Measurements from ENCODE around the gene NDUFA3. TPM values are rescaled to one million over a fixed set of nuclear protein-coding genes. Genes with fewer than 3 reads are reported as not detected.
A peak's percentile ranks its signal among the peaks of the same experiment; 100 is the strongest.

Gene NDUFA3
- total and polyA plus RNA-seq, 5 donors from 2014 or later: 65.7 to 577 (median 424) TPM

- no peak overlapping the region for H3K4me3 ChIP-seq (ENCODE audit: low read depth, low read length)
- peaks cover 62% of the 10 kb centered on the region for H3K36me3 ChIP-seq (ENCODE audit: control insufficient read depth, insufficient read depth, low read length)
- H3K4me1 Mint-ChIP-seq: no peaks in the 10 kb centered on the region
- H3K9me3 Mint-ChIP-seq: no peaks in the 10 kb centered on the region
- ATAC-seq (ENCODE audit: low read depth in 2 of 2) (no peak), DNase-seq (no peak)
- H3K36me3 Mint-ChIP-seq: peaks cover 16% of the 10 kb centered on the region
- no peaks in the 10 kb centered on the region for H3K4me1 ChIP-seq (ENCODE audit: control insufficient read depth, insufficient read depth, low read length, poor library complexity, severe bottlenecking)
- H3K4me3 Mint-ChIP-seq: no peak overlapping the region
- no peak overlapping the region for H3K27ac Mint-ChIP-seq
- H3K9me3 ChIP-seq (ENCODE audit: control insufficient read depth in 2 of 2, low read length in 2 of 2): no peaks in the 10 kb centered on the region
- no peaks in the 10 kb centered on the region for H3K27me3 ChIP-seq (ENCODE audit: control insufficient read depth, insufficient read depth, low read length)
- no peak overlapping the region for H3K27ac ChIP-seq (ENCODE audit: insufficient read depth, low read length, poor library complexity, severe bottlenecking)
- H3K27me3 Mint-ChIP-seq: no peaks in the 10 kb centered on the region
These were observed 25.2 kb downstream of the NDUFA3 start for GRCh38 chr19:54127688-54128440.

GRCh38 chr19:54128441-54128725 lies 25.7 kb downstream of the NDUFA3 start:
- H3K4me1 Mint-ChIP-seq: no peaks in the 10 kb centered on the region
- H3K27ac Mint-ChIP-seq: peak overlapping the region in 1 of 3 donors; percentile 76
- H3K27me3 Mint-ChIP-seq: no peaks in the 10 kb centered on the region
- ATAC-seq (ENCODE audit: low read depth in 2 of 2) (no peak), DNase-seq (no peak)
- Histone ChIP-seq H3K4me3 (ENCODE audit: low read depth, low read length) (no peak overlapping the region), H3K27ac (ENCODE audit: insufficient read depth, low read length, poor library complexity, severe bottlenecking) (no peak overlapping the region), H3K36me3 (ENCODE audit: control insufficient read depth, insufficient read depth, low read length) (peaks cover 57% of the 10 kb centered on the region), H3K27me3 (ENCODE audit: control insufficient read depth, insufficient read depth, low read length) (no peaks in the 10 kb centered on the region), H3K9me3 (ENCODE audit: control insufficient read depth in 2 of 2, low read length in 2 of 2) (no peaks in the 10 kb centered on the region), H3K4me1 (ENCODE audit: control insufficient read depth, insufficient read depth, low read length, poor library complexity, severe bottlenecking) (no peaks in the 10 kb centered on the region)
- H3K36me3 Mint-ChIP-seq: peaks cover 13% of the 10 kb centered on the region
- no peak overlapping the region for H3K4me3 Mint-ChIP-seq
- no peaks in the 10 kb centered on the region for H3K9me3 Mint-ChIP-seq

- H3K36me3 Mint-ChIP-seq: peaks cover 12% of the 10 kb centered on the region
- no peaks in the 10 kb centered on the region for H3K4me1 Mint-ChIP-seq
- no peaks in the 10 kb centered on the region for H3K9me3 Mint-ChIP-seq
- peaks cover 51% of the 10 kb centered on the region for H3K36me3 ChIP-seq (ENCODE audit: control insufficient read depth, insufficient read depth, low read length)
- no peak overlapping the region for H3K27ac ChIP-seq (ENCODE audit: insufficient read depth, low read length, poor library complexity, severe bottlenecking)
- H3K4me3 Mint-ChIP-seq: no peak overlapping the region
- H3K27ac Mint-ChIP-seq: no peak overlapping the region
- no peaks in the 10 kb centered on the region for H3K27me3 Mint-ChIP-seq
- ATAC-seq (ENCODE audit: low read depth in 2 of 2) (no peak), DNase-seq (no peak)
- H3K4me1 ChIP-seq (ENCODE audit: control insufficient read depth, insufficient read depth, low read length, poor library complexity, severe bottlenecking): no peaks in the 10 kb centered on the region
- no peaks in the 10 kb centered on the region for H3K9me3 ChIP-seq (ENCODE audit: control insufficient read depth in 2 of 2, low read length in 2 of 2)
- no peak overlapping the region for H3K4me3 ChIP-seq (ENCODE audit: low read depth, low read length)
- no peaks in the 10 kb centered on the region for H3K27me3 ChIP-seq (ENCODE audit: control insufficient read depth, insufficient read depth, low read length)
These were observed 26.4 kb downstream of the NDUFA3 start for GRCh38 chr19:54128796-54129616.

- Mint-ChIP-seq H3K27ac (no peak overlapping the region), H3K9me3 (no peaks in the 10 kb centered on the region), H3K4me3 (no peak overlapping the region), H3K4me1 (peaks cover 0 to 5% (median 2%) of the 10 kb centered on the region in 4 donors), H3K36me3 (peaks cover 12% of the 10 kb centered on the region), H3K27me3 (no peaks in the 10 kb centered on the region)
- Histone ChIP-seq H3K27me3 (ENCODE audit: control insufficient read depth, insufficient read depth, low read length) (no peaks in the 10 kb centered on the region), H3K4me3 (ENCODE audit: low read depth, low read length) (no peak overlapping the region), H3K9me3 (ENCODE audit: control insufficient read depth in 2 of 2, low read length in 2 of 2) (no peaks in the 10 kb centered on the region), H3K4me1 (ENCODE audit: control insufficient read depth, insufficient read depth, low read length, poor library complexity, severe bottlenecking) (no peaks in the 10 kb centered on the region), H3K36me3 (ENCODE audit: control insufficient read depth, insufficient read depth, low read length) (peaks cover 46% of the 10 kb centered on the region), H3K27ac (ENCODE audit: insufficient read depth, low read length, poor library complexity, severe bottlenecking) (no peak overlapping the region)
- ATAC-seq (ENCODE audit: low read depth in 2 of 2): no peak
- no peak for DNase-seq
These were observed 27.0 kb downstream of the NDUFA3 start for GRCh38 chr19:54129617-54129996.

- Histone ChIP-seq H3K36me3 (ENCODE audit: control insufficient read depth, insufficient read depth, low read length) (peaks cover 21% of the 10 kb centered on the region), H3K4me3 (ENCODE audit: low read depth, low read length) (no peak overlapping the region), H3K9me3 (ENCODE audit: control insufficient read depth in 2 of 2, low read length in 2 of 2) (no peaks in the 10 kb centered on the region), H3K4me1 (ENCODE audit: control insufficient read depth, insufficient read depth, low read length, poor library complexity, severe bottlenecking) (peaks cover 15% of the 10 kb centered on the region), H3K27me3 (ENCODE audit: control insufficient read depth, insufficient read depth, low read length) (no peaks in the 10 kb centered on the region), H3K27ac (ENCODE audit: insufficient read depth, low read length, poor library complexity, severe bottlenecking) (no peak overlapping the region)
- DNase-seq (peak in 2 of 3 donors; percentile 29 to 51), ATAC-seq (ENCODE audit: low read depth in 2 of 2) (no peak)
- Mint-ChIP-seq H3K36me3 (peaks cover 5% of the 10 kb centered on the region), H3K9me3 (no peaks in the 10 kb centered on the region), H3K27ac (no peak overlapping the region), H3K4me3 (peak overlapping the region in 1 of 4 donors; percentile 90), H3K4me1 (peaks cover 0 to 21% (median 10%) of the 10 kb centered on the region in 4 donors), H3K27me3 (no peaks in the 10 kb centered on the region)
These were observed 30.8 kb downstream of the NDUFA3 start for GRCh38 chr19:54133312-54133956.

- Mint-ChIP-seq H3K36me3 (peaks cover 5% of the 10 kb centered on the region), H3K27ac (peak overlapping the region in 1 of 3 donors; percentile 74), H3K4me3 (no peak overlapping the region), H3K27me3 (no peaks in the 10 kb centered on the region), H3K9me3 (no peaks in the 10 kb centered on the region), H3K4me1 (peaks cover 0 to 27% (median 12%) of the 10 kb centered on the region in 4 donors)
- Histone ChIP-seq H3K27me3 (ENCODE audit: control insufficient read depth, insufficient read depth, low read length) (no peaks in the 10 kb centered on the region), H3K4me1 (ENCODE audit: control insufficient read depth, insufficient read depth, low read length, poor library complexity, severe bottlenecking) (peaks cover 22% of the 10 kb centered on the region), H3K36me3 (ENCODE audit: control insufficient read depth, insufficient read depth, low read length) (peaks cover 19% of the 10 kb centered on the region), H3K4me3 (ENCODE audit: low read depth, low read length) (no peak overlapping the region), H3K27ac (ENCODE audit: insufficient read depth, low read length, poor library complexity, severe bottlenecking) (no peak overlapping the region), H3K9me3 (ENCODE audit: control insufficient read depth in 2 of 2, low read length in 2 of 2) (no peaks in the 10 kb centered on the region)
- DNase-seq (no peak), ATAC-seq (ENCODE audit: low read depth in 2 of 2) (no peak)
These were observed 31.4 kb downstream of the NDUFA3 start for GRCh38 chr19:54133957-54134590.

GRCh38 chr19:54136086-54136863 lies 33.6 kb downstream of the NDUFA3 start:
- H3K27ac Mint-ChIP-seq: peak overlapping the region; percentile 83 to 93 (median 92)
- no peaks in the 10 kb centered on the region for H3K9me3 ChIP-seq (ENCODE audit: control insufficient read depth in 2 of 2, low read length in 2 of 2)
- peaks cover 41% of the 10 kb centered on the region for H3K4me1 ChIP-seq (ENCODE audit: control insufficient read depth, insufficient read depth, low read length, poor library complexity, severe bottlenecking)
- peaks cover 0 to 49% (median 19%) of the 10 kb centered on the region in 4 donors for H3K4me1 Mint-ChIP-seq
- ATAC-seq (ENCODE audit: low read depth in 2 of 2): no peak
- DNase-seq: no peak
- H3K27me3 Mint-ChIP-seq: no peaks in the 10 kb centered on the region
- H3K27me3 ChIP-seq (ENCODE audit: control insufficient read depth, insufficient read depth, low read length): no peaks in the 10 kb centered on the region
- H3K27ac ChIP-seq (ENCODE audit: insufficient read depth, low read length, poor library complexity, severe bottlenecking): peak overlapping the region; percentile 69
- peak overlapping the region; percentile 64 to 92 (median 84) for H3K4me3 Mint-ChIP-seq
- H3K4me3 ChIP-seq (ENCODE audit: low read depth, low read length): peak overlapping the region; percentile 88
- H3K36me3 Mint-ChIP-seq: no peaks in the 10 kb centered on the region
- H3K36me3 ChIP-seq (ENCODE audit: control insufficient read depth, insufficient read depth, low read length): peaks cover 11% of the 10 kb centered on the region
- H3K9me3 Mint-ChIP-seq: no peaks in the 10 kb centered on the region
